AG08395 (cell line): ENCODE data around the gene LRP1B.
"Not testable (repeated sequence)": the region's sequence is repeated elsewhere in the genome, so short reads cannot be mapped to it uniquely, and the experiment has no call there.

Experiments
- DNase-seq: peaks from one replicate; pipeline ENCODE4 v3.0.0; 2012; ENCODE audit warnings: mixed read lengths, low spot score

LRP1B gene

DNA sequence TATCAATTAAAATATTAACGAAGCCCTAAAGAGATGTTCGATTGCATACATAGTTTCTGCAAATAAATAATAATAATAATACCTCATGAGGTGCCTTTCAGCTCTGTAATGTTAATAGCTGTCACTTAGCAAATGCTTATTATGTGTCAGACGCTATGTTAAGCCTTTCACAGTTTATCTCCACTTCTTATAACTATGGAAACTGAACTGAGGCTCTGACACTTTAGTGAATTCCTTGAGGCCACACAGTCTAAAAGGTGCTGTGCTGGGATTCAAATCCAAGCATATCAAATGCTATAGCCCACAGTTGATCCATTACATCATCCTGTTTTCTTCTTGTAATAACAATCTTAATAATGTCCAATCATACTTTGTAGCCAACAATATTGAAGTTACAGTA, 1779.1 kb downstream of the LRP1B start:
- no peak for DNase-seq

DNA sequence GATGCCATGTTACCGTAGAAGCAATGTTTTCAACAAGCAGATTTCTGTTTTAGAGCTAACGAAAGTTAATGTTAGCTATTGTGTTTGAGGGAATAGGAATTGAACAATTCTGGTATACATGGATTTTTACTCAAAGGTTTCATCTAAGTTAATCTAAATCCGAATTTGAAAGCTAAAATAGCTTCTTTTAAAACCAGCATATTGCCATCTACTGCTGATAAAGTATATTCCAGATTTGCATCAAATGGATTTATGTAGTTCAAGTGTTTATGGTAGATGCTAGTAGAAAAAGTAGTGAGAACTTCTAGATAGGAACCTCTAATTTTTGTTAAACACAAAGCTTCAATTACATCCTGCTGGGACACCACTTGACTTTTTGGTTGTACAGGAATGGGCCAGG, 1781.1 kb downstream of the LRP1B start:
- no peak for DNase-seq

DNA sequence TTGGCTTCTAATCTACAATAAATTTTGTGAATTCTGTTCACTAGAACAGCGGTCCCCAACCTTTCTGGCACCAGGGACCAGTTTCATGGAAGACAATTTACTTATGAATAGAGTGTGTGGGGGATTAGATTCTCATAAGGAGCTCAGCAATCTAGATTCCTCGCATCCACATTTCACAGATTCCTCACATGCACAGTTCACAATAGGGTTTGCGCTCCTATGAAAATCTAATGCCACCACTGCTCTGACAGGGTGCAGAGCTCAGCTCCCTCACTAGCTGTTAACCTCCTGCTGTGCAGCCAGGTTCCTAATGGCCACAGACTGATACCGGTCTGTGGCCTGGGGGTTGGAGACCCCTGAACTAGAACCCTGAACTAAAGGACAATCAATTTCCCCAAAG, 1782.0 kb downstream of the LRP1B start:
- no peak for DNase-seq

DNA sequence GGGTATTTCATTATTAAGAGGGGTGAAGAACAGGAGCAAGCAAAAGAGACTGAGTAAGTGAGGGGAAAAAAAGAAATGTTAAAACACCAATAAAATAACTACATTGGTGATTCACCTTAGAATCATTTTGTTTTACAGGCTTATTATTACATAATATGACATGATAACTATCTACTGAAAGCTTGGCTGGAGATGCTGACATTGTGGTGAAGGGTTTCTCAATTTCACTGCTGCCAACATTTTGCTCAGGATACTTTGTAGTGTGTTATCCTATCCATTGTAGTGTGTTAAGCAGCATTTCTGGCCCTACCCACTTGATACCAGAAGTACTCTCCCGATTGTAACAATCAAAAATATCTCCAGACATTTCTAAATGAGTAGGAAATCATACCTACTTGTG, 1786.0 kb downstream of the LRP1B start:
- peak; percentile 4 for DNase-seq

DNA sequence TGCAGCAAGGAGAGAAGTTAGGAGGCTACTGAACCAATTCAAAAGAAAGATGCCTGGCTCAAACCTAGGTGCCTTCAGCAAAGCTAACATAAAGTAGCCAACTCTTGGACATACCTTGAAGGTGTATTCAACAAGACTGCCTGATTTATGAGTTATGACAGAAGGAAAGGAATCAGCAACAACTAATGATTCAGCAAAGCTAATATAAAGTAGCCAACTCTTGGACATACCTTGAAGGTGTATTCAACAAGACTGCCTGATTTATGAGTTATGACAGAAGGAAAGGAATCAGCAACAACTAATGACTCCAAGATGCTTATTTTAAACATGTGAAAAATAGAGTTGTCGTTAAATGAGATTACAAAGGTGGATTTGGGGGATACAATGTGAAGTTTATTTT, 1786.5 kb downstream of the LRP1B start:
- not testable (repeated sequence) for DNase-seq

DNA sequence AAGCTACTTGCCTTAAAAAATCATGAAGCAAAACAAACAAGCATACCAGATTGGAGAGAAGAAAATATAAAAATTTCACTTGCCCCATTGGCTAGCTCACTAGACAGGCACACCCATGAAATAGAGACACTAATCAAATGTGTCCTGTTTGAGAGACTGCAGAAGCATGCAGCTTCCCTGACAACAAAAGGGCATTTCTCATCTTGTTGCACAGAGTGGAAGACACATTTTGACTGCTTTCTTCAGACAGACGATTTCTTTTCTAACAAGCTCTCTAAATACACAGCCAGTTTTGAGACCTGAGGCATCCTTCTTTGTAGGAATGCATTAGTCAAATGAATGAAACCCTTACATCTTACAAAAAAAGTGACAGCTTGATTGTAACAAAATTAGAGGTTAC, 1792.0 kb downstream of the LRP1B start:
- no peak for DNase-seq

DNA sequence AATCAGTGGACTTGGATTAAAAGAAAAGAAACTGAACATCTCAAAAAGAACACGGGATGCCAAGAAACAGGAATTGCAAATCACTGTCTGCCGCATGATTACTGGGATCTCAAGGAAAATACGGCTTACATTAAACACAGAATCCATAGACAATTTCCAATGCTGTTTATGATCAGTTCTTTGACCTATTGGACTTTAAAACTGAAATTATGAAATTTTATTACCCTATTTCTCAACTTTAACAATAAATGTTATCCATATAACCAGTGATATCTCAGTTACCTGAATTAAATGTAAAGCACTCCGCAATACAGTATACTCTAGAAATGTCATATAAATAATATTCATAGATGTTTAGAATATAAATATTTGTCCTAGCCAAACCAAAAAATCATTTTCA, 1793.8 kb downstream of the LRP1B start:
- DNase-seq, result no peak

DNA sequence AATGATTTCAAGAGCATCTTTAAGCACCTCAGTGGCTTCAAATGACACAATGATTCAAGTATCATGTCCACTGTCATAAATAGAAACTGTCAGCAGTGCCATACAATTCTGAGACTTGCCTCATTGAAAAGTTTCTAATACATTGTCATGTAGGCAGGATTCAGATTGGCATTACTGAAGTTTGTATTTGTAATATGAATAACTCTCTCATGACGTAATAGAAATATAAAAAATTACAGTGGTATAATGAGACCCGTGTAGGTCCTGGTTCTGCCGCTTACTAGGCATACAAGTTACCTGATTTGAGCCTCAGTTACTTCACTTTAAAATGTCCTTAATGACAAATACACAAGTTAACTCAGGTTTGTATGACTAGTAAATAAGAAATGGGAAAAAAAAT, 1814.5 kb downstream of the LRP1B start:
- no peak for DNase-seq

DNA sequence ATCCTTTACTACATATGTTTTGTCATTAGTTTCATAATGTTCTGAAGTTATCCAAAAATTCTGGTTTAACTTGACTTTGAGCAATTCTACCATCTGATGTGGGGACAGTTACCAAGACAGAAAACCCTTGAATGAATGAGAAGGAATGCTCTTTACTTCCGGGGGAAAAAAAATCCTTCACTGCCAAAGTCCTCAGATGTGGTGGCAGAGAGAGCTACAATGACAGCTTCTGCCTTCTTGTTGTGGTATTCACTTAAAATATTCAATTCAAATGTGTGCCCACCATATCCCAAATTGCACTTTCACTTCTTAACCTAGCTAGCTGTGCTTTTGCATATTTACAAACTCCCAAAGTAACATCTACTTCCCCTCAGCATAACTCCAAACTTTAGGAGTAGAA, 1818.9 kb downstream of the LRP1B start:
- DNase-seq, result no peak

DNA sequence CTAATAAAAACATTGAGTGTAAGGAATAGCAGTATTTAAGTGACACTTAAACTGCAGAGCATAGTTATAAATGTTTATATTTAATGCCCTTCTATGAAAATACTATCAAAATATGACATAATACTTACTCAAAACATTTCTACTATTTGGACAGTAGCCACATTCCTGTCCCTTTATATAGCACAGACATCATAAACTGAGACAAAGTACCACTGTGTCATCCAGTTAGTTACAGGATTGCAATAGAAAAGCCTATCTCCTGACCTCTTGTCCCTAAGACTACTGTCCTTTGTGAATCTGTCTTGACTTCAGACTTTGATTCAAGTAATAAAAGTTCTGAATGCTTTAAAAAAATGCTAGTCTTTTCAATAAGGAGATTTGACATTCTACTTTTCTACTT, 1822.1 kb downstream of the LRP1B start:
- no peak for DNase-seq

DNA sequence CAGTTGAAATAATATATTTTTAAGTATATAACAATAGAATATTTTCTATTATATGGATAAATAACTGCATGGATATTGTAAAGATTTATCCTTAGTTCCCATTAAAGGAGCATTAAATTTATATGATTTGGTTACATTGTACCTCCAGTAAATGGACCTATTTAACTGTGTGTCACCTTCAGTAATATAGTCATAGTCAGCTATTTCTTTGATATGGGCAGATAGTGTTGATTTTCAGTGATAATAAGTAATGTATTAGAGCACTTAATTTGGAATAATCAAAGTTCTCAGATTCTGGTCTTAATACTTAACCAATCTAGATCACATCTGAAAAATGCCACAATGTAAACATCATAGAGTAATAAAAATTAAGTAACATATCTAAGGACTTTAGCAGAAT, 1823.3 kb downstream of the LRP1B start:
- DNase-seq, result no peak

DNA sequence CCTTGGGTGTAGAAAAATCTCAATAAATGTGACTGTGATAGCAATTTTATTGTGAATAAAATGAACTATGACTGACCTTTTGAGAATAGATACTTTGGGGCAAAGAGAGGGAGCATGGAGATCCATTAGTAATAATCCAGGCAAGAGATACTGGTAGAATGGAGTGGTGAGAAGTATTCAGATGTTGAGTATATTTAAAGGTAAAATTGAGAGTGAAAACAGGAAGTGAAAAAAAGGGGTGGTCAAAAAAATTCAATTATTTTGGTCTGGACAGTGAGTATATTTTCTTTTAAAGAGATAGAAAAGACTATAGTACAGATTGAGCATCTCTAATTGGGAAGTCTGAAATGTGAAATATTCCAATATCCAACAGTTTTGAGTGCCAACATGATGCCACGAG, 1835.0 kb downstream of the LRP1B start:
- DNase-seq, result no peak

DNA sequence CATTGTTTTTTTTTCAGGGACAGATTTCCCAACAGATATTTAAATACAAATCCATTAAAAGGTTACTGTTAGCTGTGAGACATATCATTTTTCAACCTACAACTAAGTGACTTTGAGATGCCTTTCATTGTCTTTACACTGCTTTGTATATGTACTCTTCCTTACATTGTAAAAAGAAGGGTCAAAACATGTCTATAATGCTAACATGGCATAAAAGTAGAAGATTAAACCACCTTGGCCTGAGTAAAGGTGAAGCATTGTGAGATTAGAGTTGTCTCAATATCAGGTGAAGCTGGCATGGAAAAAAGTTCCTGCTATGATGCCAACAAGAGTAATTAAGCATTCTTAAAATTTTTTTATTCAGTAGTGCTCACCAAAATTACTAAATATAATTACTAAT, 1842.1 kb downstream of the LRP1B start:
- DNase-seq, result no peak

DNA sequence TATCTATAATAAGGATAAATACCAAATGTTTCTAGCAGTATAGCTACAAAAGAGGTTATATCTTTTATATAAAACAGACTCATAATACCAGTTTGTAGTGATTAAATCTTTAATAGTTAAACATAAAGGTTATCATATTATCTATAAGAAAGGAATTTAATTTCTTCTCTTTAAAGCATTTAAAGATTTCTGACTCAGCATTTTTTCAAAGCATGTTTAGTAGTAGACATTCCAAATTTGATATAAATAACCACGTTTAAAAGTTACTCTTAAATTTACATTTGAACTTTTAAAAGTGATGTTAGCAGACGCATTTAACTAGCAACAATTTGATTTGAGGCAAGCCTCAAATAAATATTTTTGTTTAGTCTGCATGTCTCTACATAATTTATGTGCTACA, 1842.6 kb downstream of the LRP1B start:
- DNase-seq, result no peak

DNA sequence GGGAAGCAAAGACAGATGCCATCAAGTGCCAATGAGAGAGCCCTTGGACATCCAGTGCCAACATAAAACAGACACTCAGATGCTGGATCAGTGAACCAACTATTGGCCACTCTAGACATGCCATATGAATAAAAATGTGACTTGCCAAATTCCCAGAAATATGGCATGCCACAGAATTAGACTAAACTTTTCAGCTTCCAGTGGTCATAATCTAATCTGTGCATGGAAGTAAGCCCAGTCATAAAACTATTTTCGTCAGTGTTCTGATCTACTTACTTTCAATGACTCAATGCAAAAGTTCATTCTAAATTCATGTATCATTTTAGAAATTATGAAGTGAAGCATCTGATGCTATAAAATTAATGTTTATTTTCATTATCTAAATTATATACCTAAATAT, 1844.4 kb downstream of the LRP1B start:
- no peak for DNase-seq

DNA sequence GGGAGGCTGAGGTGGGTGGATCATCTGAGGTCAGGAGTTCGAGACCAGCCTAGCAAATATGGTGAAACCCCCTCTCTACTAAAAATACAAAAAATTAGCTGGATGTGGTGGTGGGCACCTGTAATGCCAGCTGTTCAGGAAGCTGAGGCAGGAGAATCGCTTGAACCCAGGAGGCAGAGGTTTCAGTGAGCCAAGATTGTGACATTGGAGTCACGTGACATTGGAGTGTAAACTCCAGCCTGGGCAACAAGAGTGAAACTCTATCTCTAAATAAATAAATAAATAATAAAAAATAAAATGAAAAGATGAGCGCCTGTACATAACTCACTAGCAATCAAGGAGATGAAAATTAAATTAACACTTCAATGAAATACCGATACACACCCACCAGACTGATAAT, 1853.5 kb downstream of the LRP1B start:
- DNase-seq, result not testable (repeated sequence)

DNA sequence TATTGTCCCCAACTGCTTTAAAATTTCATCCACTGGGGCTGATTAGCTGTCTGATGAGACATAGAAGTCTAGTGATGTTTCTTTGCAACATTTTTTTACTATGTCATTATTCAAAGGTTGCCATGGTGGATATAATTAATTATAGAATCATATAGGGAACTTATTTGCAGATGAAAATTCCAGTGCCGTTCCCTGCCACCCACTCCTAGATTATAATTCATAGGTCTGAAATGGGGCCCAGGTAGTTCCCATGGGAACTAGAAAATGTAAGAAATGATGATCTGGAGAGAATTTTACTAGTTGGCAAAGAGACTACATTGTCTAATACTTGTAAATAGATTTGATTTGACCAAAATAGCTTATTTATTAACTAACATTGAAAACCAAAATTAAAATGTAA, 1854.2 kb downstream of the LRP1B start:
- no peak for DNase-seq

DNA sequence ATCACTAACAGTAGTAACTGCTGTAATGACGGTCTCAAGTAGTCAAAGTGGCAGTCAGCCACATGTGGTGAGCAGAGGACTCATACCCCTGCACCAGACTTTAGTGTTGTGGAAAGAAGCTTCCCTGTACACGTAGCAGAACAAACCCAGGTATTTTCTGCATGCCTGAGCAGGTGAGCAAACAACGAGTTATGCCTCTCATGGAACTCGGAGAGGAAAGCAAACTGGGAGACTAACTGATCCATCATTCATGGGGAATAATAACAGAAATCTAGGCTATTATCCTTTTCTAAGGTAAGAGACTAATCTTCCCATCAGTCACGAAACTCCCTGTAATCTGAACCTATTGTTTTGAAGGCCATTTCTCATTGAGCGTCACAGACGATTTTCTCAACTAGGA, 1855.4 kb downstream of the LRP1B start:
- no peak for DNase-seq

DNA sequence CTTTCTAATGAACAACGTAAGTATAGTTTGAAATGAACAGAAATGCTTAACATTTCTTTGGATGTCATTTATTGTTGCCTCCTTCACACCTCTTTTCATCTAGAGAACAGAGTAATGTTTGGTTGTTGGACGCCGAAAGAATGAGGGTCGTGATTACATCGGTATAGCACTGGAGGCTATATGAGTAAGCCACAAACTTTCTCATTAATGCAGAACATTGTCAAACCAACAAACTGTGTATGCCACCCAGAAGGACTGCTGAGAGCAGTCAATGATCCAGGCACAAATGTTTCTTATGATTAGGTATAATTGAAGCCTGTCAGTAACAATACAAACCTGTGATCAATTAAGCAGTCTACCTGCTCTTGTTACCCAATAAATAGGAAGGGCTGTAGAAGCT, 1855.9 kb downstream of the LRP1B start:
- DNase-seq, result no peak

DNA sequence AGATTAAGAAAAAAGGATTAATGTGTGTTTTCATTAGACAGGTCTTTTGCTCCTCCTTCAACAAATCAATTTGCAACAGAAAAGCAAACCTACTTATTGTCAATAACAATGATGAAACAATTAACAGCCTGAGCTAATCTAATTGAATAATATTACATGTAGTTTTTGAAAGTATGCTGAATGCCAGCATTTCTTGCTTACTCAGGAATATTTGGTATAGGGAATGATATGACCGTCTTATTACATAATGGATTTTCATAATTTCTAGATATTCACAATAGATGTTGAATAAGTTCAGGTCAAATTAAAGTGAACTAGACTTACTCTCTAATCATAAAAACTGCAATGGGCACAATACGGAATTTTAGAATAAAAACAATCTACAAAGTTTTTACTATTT, 1856.9 kb downstream of the LRP1B start:
- no peak for DNase-seq

DNA sequence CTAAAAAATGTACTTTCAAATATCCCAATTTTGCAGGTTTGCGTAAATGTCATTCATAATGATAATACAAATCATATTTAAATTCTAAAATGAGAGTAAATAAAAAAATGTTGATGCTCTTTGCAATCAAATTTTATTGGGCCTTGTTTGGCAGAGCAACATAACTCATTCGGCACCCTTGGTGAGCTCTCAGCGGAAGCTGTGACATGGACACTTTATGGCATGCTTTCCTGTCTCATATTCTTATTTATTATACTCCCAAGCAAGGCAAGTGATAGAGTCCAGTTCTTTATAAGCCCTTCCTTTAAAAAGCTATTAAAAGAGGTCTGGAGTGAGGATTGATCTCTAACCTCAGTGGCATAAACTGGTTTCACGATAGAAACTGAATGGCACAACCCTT, 1857.4 kb downstream of the LRP1B start:
- no peak for DNase-seq

DNA sequence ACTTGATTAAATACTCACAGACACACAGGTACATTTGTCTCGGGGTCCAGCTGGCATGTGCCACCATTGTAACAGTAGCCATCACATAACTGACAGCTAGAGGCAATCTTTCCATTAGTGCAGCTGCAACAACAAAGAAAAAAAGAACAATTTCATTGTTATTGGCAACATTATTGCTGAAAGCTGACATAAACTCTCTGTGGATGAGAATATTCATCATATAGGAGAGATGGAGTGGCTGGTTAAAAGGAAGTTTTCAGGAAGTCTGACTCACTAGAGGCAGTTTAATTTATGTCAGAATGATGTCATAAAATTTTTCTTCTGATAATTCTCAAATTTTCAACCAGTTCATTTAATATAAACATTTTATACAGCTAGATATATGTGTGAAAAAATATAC, 1860.6 kb downstream of the LRP1B start:
- no peak for DNase-seq

DNA sequence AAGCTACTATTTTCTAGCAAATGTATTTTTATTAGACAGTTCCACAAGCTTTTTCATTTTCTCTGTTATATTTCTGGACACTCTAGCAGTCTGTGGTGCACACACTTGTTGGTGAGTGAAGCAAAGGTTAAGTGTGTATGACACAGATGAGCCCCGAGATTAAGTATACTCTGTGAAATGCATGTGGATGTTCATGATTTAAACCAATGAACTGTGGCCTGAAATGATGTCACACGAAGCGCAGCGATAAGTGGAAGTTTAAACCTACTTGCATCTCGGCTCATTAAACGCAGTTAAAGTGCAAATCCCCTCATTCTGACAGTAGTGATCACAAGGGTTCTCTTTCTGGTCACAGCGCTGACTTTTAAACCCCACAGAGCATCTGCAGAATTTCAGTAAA, 1861.8 kb downstream of the LRP1B start:
- no peak for DNase-seq

DNA sequence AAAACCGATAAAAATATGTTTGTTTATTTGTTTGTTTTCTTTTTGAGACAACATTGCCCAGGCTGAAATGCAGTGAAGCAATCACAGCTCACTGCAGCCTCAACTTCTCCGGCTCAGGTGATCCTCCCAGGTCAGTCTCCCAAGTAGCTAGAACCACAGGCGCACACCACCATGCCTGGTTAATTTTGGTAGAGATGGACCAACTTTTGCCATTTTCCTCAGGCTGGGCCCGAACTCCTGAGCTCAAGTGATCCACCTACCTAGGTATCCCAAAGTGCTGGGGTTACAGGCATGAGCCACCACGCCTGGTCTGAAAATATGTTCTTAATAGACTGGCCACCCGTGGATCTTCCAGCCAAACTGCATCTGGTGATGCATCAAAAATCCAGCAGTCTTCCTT, 1867.9 kb downstream of the LRP1B start:
- DNase-seq, result no peak

DNA sequence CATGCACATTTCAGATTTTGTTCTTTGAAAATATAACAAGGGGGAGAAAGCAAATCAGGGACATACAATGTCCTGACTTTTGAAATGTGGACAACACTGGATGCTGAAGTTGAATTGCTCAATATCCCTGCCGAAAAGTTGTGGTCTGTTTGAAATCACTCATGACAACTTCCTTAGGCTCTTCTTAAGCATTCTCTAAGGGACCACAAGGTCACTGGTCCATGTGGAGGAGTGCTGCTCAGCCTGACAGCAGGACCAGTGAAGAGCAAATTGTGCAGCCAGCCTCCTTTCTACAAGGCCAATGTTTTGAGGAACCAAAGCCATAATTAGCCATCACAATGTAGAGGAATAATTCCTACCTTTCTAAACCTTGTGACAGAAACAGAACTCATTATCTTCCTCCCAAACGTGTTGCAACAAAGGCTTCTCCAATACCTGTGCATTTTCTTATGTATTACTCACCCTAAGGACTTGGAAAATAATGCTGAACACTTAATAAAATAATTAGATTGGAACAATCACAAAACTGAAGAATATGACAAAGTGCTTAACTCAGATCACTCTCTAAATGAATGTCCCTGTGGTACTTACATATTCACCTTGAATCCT, 1873.0 kb downstream of the LRP1B start:
- DNase-seq, result no peak
